ENCODE results near the gene TBX21.
A peak's percentile ranks its signal among the peaks of the same experiment; 100 is the strongest.

GRCh38 chr17:47698749-47699535, 34.1 kb upstream of the TBX21 start:
- TF ChIP-seq CTCF (IDR thresholded peaks at IDR 0.05; ENCODE audit: insufficient read depth, low read length, poor library complexity, severe bottlenecking) (peak; percentile 99), EZH2phosphoT487 (conservative IDR thresholded peaks at IDR 0.05; ENCODE audit: low read length) (no peak)

Data from SU-DHL-6 (cell line).